ENCODE measurements around the gene PNRC1. TPM values are rescaled to one million over a fixed set of nuclear protein-coding genes. Genes with fewer than 3 reads are reported as not detected.
"Not testable (repeated sequence)": the region's sequence is repeated elsewhere in the genome, so short reads cannot be mapped to it uniquely, and the experiment has no call there.

PNRC1 gene
- polyA plus RNA-seq, 2 of the 4 experiments (the other 2 are of a cell fraction): 27.2 to 37.8 TPM

DNA sequence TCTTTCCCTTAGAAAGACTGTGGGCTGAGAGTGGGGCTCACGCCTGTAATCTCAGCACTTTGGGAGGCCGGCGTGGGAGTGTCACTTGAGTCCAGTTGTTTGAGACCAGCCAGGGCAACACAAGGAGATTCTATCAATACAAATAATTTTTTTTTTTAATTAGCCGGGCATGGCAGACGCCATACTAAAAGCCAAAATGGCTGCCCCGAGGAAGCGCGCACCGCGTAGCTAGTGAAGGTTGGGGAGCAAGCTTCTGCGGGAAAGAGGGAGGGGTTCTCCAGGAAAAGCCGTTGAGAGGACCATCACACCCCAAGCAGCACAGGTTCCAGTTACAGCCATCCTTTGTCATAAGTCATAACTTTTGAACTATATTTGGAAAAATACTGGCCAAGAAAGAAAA is 21.3 kb upstream of the PNRC1 start:
- ChIA-PET CTCF (no interaction called here), POLR2A (interaction anchor here (1.7 kb wide), 1 partner anchor 21 kb away, joined by 5 read pairs; the partner anchor contains the start of gene PNRC1)
- FAIRE-seq (no peak), ATAC-seq (no peak), DNase-seq (ENCODE audit: low read depth in 1 of 2, low spot score in 1 of 2) (no peak)
- WGBS (ENCODE audit: missing lambda C conversion rate): 93% methylated on average over 12 of the region's 12 CpGs
- no peaks in the 10 kb centered on the region for H3K4me1 ChIP-seq
- TF ChIP-seq CBX8 (IDR thresholded peaks at IDR 0.05) (no peak), HOXB5 (CRISPR knock-in tag; IDR thresholded peaks at IDR 0.05) (no peak), RARB (CRISPR knock-in tag; IDR thresholded peaks at IDR 0.05) (no peak), NFE2L2 (conservative IDR thresholded peaks at IDR 0.05; ENCODE audit: low read length) (no peak), RNF2 (IDR thresholded peaks at IDR 0.05; ENCODE audit: borderline replicate concordance, low read depth) (no peak), SMC3 (IDR thresholded peaks at IDR 0.05) (no peak), JUN (IDR thresholded peaks at IDR 0.05) (no peak), CHD2 (IDR thresholded peaks at IDR 0.05; ENCODE audit: low read length, partially characterized antibody) (no peak), EHF (CRISPR knock-in tag; IDR thresholded peaks at IDR 0.05) (no peak), SREBF2 (IDR thresholded peaks at IDR 0.05) (no peak), RCOR1 (IDR thresholded peaks at IDR 0.05; ENCODE audit: low read depth, low read length) (no peak), TP53 (CRISPR knock-in tag; IDR thresholded peaks at IDR 0.05) (no peak), MAZ (IDR thresholded peaks at IDR 0.05; ENCODE audit: borderline replicate concordance, low read depth, low read length) (no peak), ZC3H11A (IDR thresholded peaks at IDR 0.05) (no peak), POLR2A (IDR thresholded peaks at IDR 0.05; ENCODE audit: low read length) (no peak)
- TF ChIP-seq, protein P1, sequence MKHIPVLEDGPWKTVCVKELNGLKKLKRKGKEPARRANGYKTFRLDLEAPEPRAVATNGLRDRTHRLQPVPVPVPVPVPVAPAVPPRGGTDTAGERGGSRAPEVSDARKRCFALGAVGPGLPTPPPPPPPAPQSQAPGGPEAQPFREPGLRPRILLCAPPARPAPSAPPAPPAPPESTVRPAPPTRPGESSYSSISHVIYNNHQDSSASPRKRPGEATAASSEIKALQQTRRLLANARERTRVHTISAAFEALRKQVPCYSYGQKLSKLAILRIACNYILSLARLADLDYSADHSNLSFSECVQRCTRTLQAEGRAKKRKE (CRISPR knock-in tag; IDR thresholded peaks at IDR 0.05; ENCODE audit: low read depth): no peak
- TF ChIP-seq, protein P2, sequence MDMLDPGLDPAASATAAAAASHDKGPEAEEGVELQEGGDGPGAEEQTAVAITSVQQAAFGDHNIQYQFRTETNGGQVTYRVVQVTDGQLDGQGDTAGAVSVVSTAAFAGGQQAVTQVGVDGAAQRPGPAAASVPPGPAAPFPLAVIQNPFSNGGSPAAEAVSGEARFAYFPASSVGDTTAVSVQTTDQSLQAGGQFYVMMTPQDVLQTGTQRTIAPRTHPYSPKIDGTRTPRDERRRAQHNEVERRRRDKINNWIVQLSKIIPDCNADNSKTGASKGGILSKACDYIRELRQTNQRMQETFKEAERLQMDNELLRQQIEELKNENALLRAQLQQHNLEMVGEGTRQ (IDR thresholded peaks at IDR 0.05): no peak
- TF ChIP-seq, protein P3, sequence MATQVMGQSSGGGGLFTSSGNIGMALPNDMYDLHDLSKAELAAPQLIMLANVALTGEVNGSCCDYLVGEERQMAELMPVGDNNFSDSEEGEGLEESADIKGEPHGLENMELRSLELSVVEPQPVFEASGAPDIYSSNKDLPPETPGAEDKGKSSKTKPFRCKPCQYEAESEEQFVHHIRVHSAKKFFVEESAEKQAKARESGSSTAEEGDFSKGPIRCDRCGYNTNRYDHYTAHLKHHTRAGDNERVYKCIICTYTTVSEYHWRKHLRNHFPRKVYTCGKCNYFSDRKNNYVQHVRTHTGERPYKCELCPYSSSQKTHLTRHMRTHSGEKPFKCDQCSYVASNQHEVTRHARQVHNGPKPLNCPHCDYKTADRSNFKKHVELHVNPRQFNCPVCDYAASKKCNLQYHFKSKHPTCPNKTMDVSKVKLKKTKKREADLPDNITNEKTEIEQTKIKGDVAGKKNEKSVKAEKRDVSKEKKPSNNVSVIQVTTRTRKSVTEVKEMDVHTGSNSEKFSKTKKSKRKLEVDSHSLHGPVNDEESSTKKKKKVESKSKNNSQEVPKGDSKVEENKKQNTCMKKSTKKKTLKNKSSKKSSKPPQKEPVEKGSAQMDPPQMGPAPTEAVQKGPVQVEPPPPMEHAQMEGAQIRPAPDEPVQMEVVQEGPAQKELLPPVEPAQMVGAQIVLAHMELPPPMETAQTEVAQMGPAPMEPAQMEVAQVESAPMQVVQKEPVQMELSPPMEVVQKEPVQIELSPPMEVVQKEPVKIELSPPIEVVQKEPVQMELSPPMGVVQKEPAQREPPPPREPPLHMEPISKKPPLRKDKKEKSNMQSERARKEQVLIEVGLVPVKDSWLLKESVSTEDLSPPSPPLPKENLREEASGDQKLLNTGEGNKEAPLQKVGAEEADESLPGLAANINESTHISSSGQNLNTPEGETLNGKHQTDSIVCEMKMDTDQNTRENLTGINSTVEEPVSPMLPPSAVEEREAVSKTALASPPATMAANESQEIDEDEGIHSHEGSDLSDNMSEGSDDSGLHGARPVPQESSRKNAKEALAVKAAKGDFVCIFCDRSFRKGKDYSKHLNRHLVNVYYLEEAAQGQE (IDR thresholded peaks at IDR 0.05): no peak
- no peak overlapping the region for H3K27ac ChIP-seq
- H3K9me3 ChIP-seq: no peaks in the 10 kb centered on the region
- no peak overlapping the region for H3K4me3 ChIP-seq
- H3K4me2 ChIP-seq: no peak overlapping the region

DNA sequence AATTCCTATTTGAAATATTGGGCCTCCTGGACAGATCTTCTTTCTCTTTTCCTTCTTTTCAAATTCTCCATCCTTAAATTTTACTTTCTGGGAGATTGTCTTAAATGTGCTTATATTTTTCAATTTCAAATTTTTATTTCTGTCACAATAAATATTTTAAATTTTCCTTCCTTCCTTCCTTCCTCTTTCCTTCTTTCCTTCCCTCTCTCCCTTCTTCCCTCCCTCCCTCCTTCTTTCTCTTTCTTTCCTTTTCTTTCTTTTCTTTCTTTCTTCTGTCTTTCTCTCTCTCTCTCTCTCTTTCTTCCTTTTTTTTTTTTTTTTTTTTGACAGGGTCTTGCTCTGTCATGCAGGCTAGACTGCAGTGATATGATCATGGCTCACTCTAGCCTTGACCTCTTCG is 16.7 kb upstream of the PNRC1 start:
- CTCF ChIA-PET: no interaction called here
- TF ChIP-seq POLR2AphosphoS2 (conservative IDR thresholded peaks at IDR 0.05; ENCODE audit: low read length) (no peak), HOXA7 (CRISPR knock-in tag; IDR thresholded peaks at IDR 0.05) (no peak), RNF2 (IDR thresholded peaks at IDR 0.05; ENCODE audit: borderline replicate concordance, low read depth) (no peak), KDM5A (IDR thresholded peaks at IDR 0.05) (no peak)
- TF ChIP-seq, protein P4, sequence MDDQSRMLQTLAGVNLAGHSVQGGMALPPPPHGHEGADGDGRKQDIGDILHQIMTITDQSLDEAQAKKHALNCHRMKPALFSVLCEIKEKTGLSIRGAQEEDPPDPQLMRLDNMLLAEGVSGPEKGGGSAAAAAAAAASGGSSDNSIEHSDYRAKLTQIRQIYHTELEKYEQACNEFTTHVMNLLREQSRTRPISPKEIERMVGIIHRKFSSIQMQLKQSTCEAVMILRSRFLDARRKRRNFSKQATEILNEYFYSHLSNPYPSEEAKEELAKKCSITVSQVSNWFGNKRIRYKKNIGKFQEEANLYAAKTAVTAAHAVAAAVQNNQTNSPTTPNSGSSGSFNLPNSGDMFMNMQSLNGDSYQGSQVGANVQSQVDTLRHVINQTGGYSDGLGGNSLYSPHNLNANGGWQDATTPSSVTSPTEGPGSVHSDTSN (IDR thresholded peaks at IDR 0.05): no peak
- no peak overlapping the region for H3K4me3 ChIP-seq
- DNase-seq (ENCODE audit: low read depth in 1 of 2, low spot score in 1 of 2) (no peak), FAIRE-seq (no peak), ATAC-seq (no peak)
- H3K9me3 ChIP-seq: no peaks in the 10 kb centered on the region
- H3K27ac ChIP-seq: no peak overlapping the region
- H3K4me1 ChIP-seq: peaks cover 18% of the 10 kb centered on the region
- WGBS (ENCODE audit: missing lambda C conversion rate): 100% methylated on average over 1 of the region's 1 CpG
- POLR2A ChIA-PET: interaction anchor here (0.9 kb wide), 1 partner anchor 17 kb away, joined by 3 read pairs; the partner anchor contains the start of gene PNRC1
- H3K4me2 ChIP-seq: no peak overlapping the region

DNA sequence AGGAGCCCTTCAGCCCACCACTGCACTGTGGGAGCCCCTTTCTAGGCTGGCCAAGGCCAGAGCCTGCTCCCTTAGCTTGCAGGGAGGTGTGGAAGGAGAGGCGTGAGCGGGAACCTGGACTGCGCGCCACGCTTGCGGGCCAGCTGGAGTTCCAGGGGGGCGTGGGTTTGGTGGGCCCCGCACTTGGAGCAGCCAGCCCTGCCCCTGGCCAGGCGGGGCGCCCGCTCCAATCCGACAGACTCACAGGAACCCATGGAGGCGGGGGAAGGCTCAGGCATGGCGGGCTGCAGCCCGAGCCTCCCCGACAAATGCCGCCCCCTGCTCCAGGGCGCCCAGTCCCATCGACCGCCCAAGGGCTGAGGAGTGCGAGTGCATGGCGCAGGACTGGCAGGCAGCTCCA is 15.6 kb upstream of the PNRC1 start:
- ATAC-seq; H3K9me3 ChIP-seq; FAIRE-seq; H3K4me3 ChIP-seq; H3K4me2 ChIP-seq; DNase-seq (ENCODE audit: low read depth in 1 of 2, low spot score in 1 of 2); POLR2A ChIA-PET; H3K27ac ChIP-seq: not testable (repeated sequence)
- CTCF ChIA-PET: interaction anchor here (0.6 kb wide), 1 partner anchor 12 kb away, joined by 3 read pairs; no protein-coding TSS in a partner anchor
- H3K4me1 ChIP-seq: peaks cover 18% of the 10 kb centered on the region
- WGBS (ENCODE audit: missing lambda C conversion rate): 91% methylated on average over 6 of the region's 22 CpGs

DNA sequence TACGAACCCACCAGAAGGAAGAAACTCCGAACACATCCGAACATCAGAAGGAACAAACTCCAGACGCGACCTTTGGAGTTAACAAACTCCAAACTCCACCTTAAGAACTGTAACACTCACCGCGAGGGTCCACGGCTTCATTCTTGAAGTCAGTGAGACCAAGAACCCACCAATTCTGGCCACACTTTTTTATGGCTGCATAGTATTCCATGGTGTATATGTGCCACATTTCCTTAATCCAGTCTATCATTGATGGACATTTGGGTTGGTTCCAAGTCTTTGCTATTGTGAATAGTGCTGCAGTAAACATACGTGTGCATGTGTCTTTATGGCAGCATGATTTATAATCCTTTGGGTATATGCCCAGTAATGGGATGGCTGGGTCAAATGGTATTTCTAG is 14.4 kb upstream of the PNRC1 start:
- ATAC-seq; FAIRE-seq; H3K27ac ChIP-seq; H3K4me3 ChIP-seq; POLR2A ChIA-PET; H3K9me3 ChIP-seq; DNase-seq (ENCODE audit: low read depth in 1 of 2, low spot score in 1 of 2); CTCF ChIA-PET; H3K4me2 ChIP-seq: not testable (repeated sequence)
- H3K4me1 ChIP-seq: peaks cover 18% of the 10 kb centered on the region
- 84% methylated on average over 9 of the region's 9 CpGs for WGBS (ENCODE audit: missing lambda C conversion rate)
